G401.6 (cell line): ENCODE results near the gene ETFBKMT.

ENCODE experiments used
- FAIRE-seq: peaks from 2 replicates; lab custom pipeline; 2012; peaks lifted over from hg19 to GRCh38; lab: Jason Lieb, UNC

ETFBKMT gene, protein sequence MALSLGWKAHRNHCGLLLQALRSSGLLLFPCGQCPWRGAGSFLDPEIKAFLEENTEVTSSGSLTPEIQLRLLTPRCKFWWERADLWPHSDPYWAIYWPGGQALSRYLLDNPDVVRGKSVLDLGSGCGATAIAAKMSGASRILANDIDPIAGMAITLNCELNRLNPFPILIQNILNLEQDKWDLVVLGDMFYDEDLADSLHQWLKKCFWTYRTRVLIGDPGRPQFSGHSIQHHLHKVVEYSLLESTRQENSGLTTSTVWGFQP

DNA sequence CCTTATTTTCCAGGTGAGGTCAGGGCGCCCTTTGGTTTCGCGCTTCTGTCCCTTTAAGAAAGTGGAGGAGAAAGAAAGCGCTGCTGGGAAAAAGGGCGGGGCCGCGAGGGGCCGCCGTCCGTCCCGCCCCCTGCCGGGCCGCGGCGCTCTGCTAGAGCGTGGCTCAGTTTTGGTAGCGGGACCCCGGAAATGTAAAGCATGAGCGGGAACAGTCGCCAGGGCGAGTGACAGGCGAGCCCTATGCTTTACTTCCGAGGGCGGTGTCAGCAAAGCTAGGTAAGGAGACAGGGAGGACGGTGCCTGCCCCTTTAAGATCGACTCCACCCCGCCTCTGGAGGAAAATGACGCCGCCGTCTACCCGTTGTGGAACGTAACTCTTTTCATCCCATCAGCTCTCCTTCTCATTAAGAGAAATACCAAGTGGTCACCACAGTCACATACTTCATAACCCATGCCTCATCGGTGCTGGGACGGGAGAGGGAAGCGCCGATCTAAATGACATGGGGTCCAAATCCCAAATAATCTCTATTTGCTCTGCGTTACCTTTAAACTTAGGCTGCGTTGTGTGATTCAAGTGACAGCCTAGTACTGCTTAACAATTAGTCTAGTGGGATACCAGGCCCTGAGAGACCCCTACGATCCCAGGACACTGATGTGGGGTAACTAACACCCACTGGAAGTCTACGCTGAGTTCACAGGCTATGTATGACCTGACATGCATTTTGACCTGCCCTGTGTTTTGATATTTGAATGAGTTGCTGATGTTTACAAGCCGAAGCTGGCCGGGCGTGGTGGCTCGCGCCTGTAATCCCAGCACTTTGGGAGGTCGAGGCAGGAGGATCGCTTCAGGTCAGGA, at the start of gene ETFBKMT:
TSS of gene ETFBKMT (plus strand) at position 602 of the 856 bp plus-strand sequence. CDS start 2,266 bp downstream, outside the sequence.
- peak; percentile 91 for FAIRE-seq

DNA sequence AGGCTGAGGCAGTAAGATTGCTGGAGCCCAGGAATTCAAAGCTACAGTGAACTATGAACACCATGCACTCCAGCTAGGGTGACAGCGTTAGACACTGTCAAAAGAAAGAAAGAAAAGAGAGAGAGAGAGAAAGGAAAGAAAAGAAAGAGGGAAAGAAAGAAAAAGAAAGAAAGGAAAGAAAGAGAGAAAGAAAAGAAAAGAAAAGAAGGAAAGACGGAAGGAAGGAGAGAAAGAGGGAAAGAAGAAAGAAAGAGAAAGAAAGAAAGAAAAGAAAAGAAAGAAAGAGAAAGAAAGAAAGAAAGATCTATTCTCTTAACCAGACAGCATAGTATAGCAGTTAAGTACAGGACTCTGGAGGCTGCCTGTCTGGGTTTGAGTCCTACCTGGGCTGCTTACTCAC, 46.7 kb upstream of the ETFBKMT start:
- FAIRE-seq = no peak

DNA sequence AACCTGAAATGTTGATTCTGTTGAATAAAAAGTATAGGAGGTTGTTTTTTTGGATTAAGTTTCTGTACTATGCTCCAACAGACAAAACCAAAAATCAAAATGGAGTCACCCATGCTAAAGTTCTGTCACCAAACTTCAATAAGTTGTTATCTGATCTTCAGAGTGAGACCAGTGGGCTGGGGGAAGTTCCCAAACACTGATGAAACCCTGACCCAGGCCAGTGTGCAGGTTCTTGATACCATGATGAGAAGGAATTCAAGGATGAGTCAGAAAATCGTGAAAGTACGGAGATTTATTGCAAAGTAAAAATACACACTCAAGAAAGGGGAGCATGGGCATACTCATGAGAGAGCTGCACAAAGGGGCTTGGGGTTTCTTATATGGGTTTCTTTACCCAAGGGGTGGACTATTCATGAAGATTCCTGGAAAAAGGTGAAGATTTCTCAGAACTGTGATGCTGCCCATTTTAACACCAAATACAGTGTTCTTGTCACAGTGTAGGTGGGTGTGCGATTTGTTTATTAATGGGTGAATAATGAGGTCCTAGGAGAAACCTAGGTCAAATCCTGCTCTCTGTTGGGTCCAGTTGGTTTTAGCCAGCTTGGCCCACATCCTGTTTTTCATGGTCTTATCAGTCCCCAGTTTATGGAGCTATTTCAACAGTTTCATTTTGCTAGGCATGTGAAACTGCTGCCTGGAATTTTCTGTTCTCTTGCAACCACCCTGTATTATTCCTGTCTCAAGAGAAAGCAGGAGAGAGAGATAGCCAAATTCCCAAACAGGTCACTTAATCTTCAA, 41.1 kb upstream of the ETFBKMT start:
- FAIRE-seq = no peak

DNA sequence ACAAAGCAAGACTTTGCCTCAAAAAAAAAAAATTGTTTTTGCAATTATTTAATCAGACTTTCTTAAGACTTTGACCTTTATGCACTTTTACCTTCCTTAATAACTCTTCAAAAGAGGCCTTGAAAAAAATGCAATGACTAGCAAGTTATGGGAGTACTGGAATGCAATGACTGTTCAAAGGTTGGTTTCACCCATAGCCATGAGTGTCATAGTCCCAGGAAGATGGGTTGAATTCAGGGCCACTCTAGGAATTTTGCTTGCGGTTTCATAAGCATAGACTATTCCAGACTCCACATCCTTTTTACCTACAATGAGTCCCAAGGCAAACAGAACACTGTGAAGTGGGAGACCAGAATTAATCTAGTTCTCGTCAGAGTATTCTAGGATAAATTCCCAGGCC, 39.2 kb upstream of the ETFBKMT start:
- no peak for FAIRE-seq

DNA sequence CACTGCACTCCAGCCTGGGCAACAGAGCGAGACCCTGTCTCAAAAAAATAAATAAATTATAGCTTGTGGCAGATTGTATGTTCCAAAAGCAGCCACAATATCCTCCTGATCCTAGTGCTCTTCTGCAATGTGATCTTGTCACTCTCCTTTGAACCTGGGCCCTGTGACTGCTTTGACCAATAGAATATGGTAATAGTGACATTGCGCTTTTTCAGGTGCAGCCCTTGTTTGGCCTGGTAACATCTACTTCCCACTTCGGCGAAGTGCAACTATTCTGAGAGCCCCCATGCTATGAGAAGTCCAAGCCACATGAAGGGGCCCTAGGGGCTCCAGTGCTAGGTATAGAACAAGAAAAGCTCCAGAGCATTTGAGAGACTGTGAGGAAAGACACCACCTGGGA, 37.5 kb upstream of the ETFBKMT start:
- no peak for FAIRE-seq

DNA sequence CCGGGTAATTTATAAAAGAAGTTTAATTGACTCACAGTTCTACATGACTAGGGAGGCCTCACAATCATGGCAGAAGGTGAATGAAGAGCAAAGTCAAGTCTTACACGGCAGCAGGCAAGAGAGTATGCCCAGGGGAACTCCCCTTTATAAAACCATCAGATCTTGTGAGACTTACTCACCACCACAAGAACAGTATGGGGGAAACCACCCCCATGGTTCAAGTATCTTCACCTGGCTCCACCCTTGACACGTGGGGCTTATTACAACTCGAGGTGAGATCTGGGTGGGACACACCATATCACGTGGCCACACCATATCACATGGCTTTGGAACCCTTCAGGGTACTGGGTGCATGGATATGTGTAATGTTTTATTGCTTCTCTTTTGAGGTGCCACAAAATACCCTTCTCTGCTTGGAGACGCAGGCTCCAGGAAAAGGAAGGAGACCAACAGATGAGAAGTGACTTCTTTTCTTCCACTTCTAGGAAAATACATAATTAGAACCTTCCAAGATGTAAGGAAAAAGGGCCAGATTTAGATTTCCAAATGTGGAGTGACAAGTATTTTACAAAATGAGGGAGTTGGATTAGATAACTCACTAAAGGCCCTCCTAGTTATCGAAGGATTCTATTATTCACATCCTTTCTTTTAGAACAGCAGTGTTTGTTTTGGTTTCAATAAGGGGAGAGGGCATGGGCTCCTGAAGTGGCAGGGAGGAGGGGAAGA, 33.1 kb upstream of the ETFBKMT start:
- FAIRE-seq = no peak

DNA sequence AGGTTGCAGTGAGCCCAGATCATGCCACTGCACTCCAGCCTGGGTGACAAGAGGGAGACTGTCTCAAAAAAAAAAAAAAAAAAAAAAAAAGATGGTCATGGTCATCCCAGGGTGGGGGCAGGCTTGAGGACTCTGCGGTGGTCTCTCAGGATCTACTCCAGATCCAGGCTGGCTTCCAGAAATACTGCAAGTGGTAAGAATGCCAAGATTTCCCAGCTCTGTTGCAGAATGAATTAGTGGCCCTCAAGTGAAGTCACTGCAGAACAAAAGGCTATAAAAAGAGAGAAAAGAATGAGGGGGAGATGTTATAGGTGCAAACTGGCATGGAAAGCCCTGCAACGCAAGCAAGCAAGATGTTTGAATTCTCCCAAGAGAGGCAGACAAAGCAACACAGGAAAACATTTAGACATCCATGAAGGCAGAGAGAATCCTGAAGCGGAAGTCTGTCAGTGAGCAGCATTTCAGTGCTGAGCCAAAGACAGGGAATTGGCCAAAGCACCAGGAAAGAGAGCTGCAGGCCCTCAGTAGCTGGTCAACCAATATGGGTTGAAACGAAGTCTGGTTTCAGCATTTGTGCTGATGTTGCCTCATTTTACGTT, 31.9 kb upstream of the ETFBKMT start:
- no peak for FAIRE-seq

DNA sequence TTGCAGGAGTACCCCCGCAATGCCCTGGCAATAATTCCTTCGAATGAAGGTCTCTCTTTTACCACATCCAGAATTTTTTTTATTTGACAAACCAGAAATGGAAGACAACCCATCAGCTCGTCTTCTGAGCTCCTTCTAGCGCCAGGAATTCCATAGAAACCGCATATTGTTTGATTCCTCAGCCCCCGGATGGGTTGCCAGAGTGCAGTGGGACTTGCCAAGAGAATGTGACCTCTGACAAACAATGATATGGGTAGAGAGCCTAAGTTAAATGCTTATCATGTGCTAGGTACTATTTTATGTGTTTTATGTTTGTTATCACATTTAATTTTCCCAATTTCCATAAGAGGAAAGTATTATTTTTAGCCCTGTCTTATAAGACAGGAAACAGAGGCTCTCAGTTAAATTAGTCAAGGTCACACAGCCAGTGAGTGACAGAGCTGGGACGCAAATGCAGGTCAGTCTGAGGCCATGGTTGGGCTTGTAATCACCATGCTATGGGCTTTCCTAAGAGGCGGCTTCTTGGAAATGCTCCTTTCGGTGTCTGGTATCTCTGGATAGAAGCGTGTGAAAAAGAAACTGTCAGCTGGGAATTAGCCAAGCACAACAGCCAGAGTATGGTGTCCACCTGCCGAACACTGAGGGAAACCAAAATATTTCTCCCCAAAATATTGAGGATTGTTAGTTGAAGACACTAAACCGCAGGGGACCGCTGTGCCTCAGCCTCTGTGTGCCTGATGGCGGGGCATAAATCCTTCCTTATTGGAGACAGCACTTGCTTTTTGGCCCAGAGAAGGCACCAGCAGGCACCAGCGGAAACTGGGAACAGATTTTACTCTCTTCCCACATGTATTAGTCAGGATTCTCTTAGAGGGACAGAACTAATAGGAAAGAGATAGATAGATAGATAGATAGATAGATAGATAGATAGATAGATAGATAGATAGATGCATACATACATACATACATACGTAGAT, 29.4 kb upstream of the ETFBKMT start:
- no peak for FAIRE-seq

DNA sequence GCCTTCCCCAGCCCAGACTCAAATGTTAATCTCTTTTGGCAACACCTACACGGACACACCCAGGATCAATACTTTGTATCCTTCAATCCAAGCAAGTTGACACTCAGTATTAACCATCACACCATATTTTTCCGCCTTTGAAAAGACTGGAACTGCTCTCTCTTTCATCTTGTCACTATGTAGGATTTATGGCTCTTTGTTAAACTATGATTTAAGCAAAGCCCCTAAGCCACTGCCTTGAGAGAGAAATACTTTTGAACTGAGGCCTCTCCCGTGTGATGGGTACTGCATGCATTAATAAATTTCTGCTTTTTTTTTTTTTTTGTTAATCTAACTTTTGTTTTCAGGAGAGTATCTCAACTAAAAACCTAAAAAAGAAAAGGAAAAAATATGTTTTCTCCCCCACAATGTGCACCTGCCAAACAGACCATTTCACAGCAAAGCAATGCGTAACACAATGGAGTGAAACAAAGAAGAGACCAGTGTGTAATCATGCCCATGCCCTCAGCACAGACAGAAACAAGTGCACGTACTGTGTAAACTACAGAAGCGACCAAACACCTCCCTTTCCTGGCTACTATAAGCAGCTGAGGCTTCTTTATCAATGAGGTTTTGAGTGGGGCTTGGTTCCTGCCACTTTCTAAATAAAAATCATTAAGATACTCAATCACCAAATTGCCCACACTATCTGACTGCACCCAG, 28.3 kb upstream of the ETFBKMT start:
- FAIRE-seq = no peak

DNA sequence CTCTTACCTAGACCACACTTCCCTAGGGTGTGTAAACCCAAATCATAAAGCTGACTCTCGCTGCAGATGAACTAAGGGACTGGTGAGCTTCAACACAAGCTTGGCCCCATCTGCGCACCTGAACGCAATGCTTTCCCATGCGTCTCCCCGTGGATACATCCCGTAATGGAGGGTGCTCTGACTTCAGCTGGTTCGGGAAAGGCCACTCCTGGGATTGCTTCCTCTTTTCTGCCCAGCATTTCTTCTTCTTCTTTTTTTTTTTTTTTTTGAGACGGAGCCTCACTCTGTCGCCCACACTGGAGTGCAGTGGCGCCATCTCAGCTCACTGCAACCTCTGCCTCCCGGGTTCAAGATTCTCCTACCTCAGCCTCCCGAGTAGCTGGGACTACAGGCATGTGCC, 27.7 kb upstream of the ETFBKMT start:
- FAIRE-seq = no peak

DNA sequence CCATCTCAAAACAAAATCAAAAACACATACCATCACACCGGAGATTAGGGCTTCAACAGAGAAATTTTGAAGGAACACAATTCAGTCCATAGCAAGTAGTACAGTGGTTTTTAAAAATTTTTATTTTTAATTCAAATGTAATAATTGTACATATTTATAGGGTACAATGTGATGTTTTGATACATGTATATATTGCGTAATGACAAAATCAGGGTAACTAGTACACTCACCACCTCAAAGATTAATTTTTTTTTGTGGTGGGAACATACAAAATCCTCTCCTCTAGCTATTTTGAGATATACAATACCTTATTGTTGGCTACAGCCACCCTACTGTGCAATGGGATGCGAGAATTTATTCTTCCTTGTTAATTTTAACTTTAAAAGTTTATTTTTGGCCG, 26.0 kb upstream of the ETFBKMT start:
- no peak for FAIRE-seq

DNA sequence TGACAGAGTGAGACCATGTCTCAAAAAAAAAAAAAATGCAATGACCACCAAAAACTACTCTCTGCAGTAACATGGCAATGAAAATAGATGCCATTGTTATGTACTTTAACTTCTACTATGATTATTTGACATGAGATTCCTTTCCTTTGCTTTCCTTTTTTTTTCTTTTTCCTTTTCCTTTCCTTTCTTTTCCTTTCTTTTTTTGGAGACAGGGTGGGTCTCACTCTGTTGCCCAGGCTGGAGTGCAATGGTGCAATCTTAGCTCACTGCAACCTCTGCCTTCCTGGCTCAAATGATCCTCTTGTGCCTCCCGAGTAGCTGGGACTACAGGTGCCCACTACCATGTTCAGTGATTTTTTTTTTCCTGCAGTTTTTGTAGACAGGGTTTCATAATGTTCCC, 24.9 kb upstream of the ETFBKMT start:
- FAIRE-seq = no peak

DNA sequence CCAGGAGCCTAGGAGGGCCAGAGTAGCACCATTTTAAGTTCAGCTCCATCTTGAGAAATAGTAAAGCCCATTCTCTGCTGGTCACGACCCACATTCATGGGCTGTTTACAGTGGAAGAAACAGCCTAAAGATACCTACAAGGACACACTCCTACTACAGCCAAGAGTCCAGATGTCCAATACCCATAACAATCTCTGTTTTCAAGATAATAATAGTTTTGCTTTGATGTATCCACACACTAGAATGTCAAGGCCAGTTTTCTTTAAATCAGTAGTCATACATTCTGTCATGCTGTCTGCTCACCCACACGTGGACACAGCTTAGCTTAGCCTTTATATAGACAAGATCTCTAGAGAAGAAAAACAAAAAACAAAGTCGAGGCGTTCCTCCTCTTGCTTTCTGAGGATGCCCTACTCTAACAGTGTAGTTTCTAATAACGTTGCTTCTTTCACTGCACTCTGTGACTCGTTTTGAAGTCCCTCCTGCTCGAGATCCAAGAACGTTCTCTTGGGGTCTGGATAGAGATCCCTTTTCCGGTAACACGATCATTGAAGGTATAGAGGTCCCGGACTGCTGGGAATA, 17.9 kb upstream of the ETFBKMT start:
- FAIRE-seq = no peak

DNA sequence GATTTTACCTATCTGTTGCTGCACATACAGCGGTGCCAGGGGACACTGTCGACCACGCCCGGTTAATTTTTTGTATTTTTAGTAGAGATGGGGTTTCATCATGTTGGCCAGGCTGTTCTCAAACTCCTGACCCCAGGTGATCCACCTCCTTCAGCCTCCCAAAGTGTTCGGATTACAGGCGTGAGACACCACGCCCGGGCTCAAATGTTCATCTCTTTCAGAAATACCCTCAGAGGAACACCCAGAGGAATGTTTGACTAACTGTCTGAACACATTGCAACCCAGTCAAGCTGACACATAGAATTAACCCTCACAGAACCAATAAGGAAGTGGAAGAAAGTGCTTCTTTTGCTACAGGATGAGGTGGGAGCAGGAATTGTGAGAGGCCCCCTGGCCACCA, 15.0 kb upstream of the ETFBKMT start:
- no peak for FAIRE-seq

DNA sequence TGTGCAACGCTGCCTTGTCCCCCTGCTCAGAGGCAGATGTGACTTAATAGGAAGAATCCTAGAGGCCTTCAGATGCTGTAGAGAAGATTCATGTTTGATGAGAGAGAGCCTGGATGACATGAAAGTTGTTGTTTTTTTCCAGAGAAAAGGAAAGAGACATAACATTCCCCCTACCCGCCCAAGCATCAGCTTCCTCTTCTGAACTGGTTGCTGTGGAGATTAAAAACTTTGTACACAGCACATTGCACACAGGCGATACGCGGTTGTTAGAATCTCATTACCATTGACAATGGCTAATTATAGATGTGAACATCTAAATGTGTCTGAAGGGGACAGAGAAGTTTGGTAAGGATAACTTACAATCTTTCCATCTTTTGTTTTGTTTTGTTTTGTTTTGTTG, 13.6 kb upstream of the ETFBKMT start:
- FAIRE-seq = no peak

DNA sequence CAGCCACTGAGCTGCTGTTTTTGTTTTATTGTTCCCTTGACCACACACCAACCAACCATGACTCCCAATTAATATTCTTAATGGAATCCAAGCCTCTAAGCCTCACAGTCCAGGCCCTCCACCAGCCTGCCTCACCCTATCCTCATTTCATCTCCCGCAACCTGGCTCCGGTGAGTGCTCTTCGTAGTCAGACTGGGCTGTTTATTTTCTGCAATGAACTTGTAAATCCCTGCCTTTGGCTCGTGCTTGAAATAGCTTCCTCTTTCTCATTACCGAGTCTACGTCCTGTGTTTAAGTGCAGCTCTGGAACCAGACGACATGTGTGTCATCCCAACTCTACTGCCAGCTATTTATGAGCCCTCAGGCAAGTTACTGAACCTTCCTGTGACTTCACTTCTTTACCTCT, 12.4 kb upstream of the ETFBKMT start:
- no peak for FAIRE-seq

DNA sequence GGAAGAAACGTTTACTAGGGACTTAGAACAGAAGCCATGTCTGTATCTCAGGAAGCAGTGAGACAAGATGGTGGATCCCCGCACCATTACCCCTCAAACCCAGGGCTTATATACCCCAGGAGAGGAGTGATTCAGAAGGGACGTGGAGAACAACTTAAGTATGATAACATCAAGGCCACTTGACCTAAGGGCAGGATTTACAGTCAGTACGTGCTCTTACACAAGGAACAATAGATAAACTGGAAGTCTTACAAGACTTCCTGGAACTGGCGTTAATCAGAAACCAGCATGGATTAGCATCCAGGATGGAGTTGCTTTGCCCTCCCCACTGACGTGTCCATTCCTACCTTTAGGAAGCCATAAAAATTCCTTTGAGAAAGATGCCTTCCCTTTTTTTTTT, 8.6 kb upstream of the ETFBKMT start:
- no peak for FAIRE-seq

DNA sequence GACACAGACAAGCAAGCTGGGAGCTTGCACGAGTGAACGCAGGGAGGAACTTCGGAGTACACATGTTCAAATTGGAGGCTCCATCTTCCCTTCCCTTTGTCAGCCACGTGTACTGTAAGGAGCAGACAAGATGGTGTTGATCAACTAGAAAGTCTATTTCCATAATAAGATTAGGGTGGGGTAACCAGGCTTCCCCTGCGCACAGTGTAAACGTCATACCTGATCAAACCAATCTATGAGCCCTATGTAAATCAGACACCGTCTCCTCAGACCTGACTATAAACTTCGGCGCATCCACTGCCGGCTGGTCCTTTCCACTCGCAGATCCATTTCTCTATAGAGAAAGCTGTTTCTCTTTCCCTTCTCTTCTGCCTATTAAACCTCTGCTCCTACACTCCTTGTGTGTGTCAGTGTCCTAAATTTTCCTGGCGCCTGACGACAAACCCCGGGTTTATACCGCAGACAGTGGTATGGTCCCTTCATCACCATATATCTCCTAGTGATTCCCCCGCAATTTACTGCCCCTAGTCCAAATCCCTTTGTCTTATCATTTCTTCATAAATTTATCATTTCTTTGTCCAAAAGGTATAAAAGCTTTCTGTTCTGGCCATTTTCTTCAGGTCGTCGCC, 7.5 kb upstream of the ETFBKMT start:
- no peak for FAIRE-seq

DNA sequence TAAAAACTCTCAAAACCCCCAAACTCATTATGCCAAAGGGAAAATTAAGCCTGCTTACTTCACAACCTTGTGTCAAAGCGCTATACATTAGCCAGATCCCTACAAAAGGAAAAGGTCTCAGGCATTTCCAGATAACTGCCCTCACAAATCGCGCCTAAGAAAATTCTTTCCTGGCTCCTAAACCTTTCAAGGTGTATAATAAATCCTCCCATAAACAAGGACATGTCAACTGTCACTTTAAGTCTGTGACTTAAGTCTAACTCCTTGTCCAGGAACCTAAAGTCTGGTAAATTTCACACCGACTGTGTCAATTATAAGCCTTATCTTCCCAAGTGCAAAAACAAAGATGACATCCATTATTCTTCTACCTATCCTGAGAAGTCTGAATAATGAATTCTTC, 4.3 kb upstream of the ETFBKMT start:
- FAIRE-seq = no peak
